Esophagus squamous epithelium (tissue), 4 donors: ENCODE data around the gene SUMO1.

Experiments
- POLR2A ChIP-seq, 4 donors: fragments of 450-650 bp; IDR thresholded peaks; one replicate each; pipeline ENCODE4 v1.6.1; 2017; ENCODE audit warnings: antibody characterized with exemption in 4 of 4, mild to moderate bottlenecking in 4 of 4, moderate library complexity in 3 of 4
- TF ChIP-seq, protein P1 (sequence below), 6 experiments: fragments of 450-650 bp in 4 of 6; fragments of 200-600 bp in 2 of 6; sonication (generic) in 2 of 6; IDR thresholded peaks; one replicate each; pipeline ENCODE4 v1.5.1; 2016 to 2019; ENCODE audit warnings: antibody characterized with exemption in 6 of 6, mild to moderate bottlenecking in 4 of 6, moderate library complexity in 4 of 6

- TF ChIP-seq, protein P1, sequence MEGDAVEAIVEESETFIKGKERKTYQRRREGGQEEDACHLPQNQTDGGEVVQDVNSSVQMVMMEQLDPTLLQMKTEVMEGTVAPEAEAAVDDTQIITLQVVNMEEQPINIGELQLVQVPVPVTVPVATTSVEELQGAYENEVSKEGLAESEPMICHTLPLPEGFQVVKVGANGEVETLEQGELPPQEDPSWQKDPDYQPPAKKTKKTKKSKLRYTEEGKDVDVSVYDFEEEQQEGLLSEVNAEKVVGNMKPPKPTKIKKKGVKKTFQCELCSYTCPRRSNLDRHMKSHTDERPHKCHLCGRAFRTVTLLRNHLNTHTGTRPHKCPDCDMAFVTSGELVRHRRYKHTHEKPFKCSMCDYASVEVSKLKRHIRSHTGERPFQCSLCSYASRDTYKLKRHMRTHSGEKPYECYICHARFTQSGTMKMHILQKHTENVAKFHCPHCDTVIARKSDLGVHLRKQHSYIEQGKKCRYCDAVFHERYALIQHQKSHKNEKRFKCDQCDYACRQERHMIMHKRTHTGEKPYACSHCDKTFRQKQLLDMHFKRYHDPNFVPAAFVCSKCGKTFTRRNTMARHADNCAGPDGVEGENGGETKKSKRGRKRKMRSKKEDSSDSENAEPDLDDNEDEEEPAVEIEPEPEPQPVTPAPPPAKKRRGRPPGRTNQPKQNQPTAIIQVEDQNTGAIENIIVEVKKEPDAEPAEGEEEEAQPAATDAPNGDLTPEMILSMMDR (IDR thresholded peaks at IDR 0.05): no peak
- TF ChIP-seq POLR2A (IDR thresholded peaks at IDR 0.05): no peak
Observed at GRCh38 chr2:202169131-202169530, 69.3 kb downstream of the SUMO1 start.
